ENCODE measurements around the gene SMC1A. TPM values are rescaled to one million over a fixed set of nuclear protein-coding genes. Genes with fewer than 3 reads are reported as not detected.

SMC1A gene
- total RNA-seq, 1 experiment from 2014 or later = 88.3 TPM

GRCh38 chrX:53383376-53384076 is 38.9 kb downstream of the SMC1A start:
- Histone ChIP-seq H3K27me3 (ENCODE audit: insufficient read depth, low read length) (no peaks in the 10 kb centered on the region), H3K9ac (ENCODE audit: low read length) (no peak overlapping the region), H3K4me3 (replicated peaks in 1 of 2; ENCODE audit: low read depth in 1 of 2, low read length in 2 of 2) (no peak overlapping the region), H3K4me2 (ENCODE audit: low read length) (no peak overlapping the region), H2AFZ (ENCODE audit: low read depth, low read length, poor library complexity, severe bottlenecking) (no peak overlapping the region), H3K36me3 (ENCODE audit: control insufficient read depth in 1 of 2, insufficient read depth in 2 of 2, low read length in 2 of 2) (peaks cover 4 to 18% of the 10 kb centered on the region in 2 experiments; a peak in 3 of 4 replicates), H3K4me1 (ENCODE audit: control insufficient read depth in 1 of 2, insufficient read depth in 2 of 2, low read length in 2 of 2) (no peaks in the 10 kb centered on the region), H3K9me2 (ENCODE audit: insufficient read depth) (no peaks in the 10 kb centered on the region), H3K27ac (ENCODE audit: low read depth, low read length) (no peak overlapping the region), H3K9me3 (ENCODE audit: control insufficient read depth in 1 of 2, insufficient read depth in 1 of 2, low read depth in 1 of 2, low read length in 2 of 2) (no peaks in the 10 kb centered on the region), H4K20me1 (ENCODE audit: insufficient read depth) (no peaks in the 10 kb centered on the region), H3K79me2 (ENCODE audit: insufficient read depth, low read length) (peaks cover 7% of the 10 kb centered on the region; the same call in 1 of the 2 replicates)
- TF ChIP-seq EZH2 (IDR thresholded peaks at IDR 0.05) (no peak), CEBPB (IDR thresholded peaks at IDR 0.05; ENCODE audit: low read depth) (no peak), ELF1 (IDR thresholded peaks at IDR 0.05; ENCODE audit: borderline replicate concordance, low read depth) (no peak), EGR1 (IDR thresholded peaks at IDR 0.05; ENCODE audit: low read depth) (no peak), TCF7L2 (IDR thresholded peaks at IDR 0.05; ENCODE audit: borderline replicate concordance, extremely low read depth, insufficient read depth, insufficient read length) (no peak), RAD21 (IDR thresholded peaks at IDR 0.05; ENCODE audit: low read depth) (no peak), REST (IDR thresholded peaks at IDR 0.05; ENCODE audit: low read depth) (no peak), FOSL1 (IDR thresholded peaks at IDR 0.05; ENCODE audit: low read depth) (no peak), ATF3 (IDR thresholded peaks at IDR 0.05) (no peak), EZH2phosphoT487 (IDR thresholded peaks at IDR 0.05; ENCODE audit: borderline replicate concordance) (no peak), JUND (IDR thresholded peaks at IDR 0.05) (no peak), POLR2AphosphoS5 (IDR thresholded peaks at IDR 0.05; ENCODE audit: low read depth, low read length) (no peak), CBX3 (IDR thresholded peaks at IDR 0.05; ENCODE audit: low read depth) (no peak), ZBTB33 (IDR thresholded peaks at IDR 0.05; ENCODE audit: extremely low read depth, insufficient replicate concordance, low read length) (no peak)
- ChIA-PET POLR2A (no interaction called here), CTCF (no interaction called here), RAD21 (ENCODE audit: low non-redundant PET in 1 of 2, low total read pairs in 2 of 2, uncharacterized antibody in 2 of 2, unreplicated experiment in 2 of 2) (no interaction called here)
- DNase-seq (ENCODE audit: low read depth, low spot score) (no peak), ATAC-seq (no peak)
- no TSS peak for BruUV-seq (replicated peaks)
- intact Hi-C loops (cut with micrococcal nuclease) = no loop called here
